BJ (cell line): ENCODE results near the gene CALML6. TPM values are rescaled to one million over a fixed set of nuclear protein-coding genes. Genes with fewer than 3 reads are reported as not detected.
A peak's percentile ranks its signal among the peaks of the same experiment; 100 is the strongest.

ENCODE experiments used
- CTCF ChIA-PET: fragments of 350-600 bp; formaldehyde crosslinking; extraction: SDS; loops from one replicate; lab custom pipeline; 2021; ENCODE audit warnings: antibody characterized with exemption, inconsistent platforms; lab: Yijun Ruan, JAX
- POLR2A ChIA-PET: fragments of 300-600 bp; sonication (Branson Sonifier 250); formaldehyde crosslinking; extraction: SDS; loops from one replicate; lab custom pipeline; 2021; ENCODE audit warnings: antibody characterized with exemption; lab: Charles Lee
- DNase-seq: peaks from one replicate; pipeline ENCODE4 v3.0.0-alpha.2; 2011; ENCODE audit warnings: low read depth
- H3K27me3 ChIP-seq: 2 replicates; pipeline ENCODE4 v1.6.0; 2011; ENCODE audit warnings: low read length; ENCODE audit not compliant: control insufficient read depth, insufficient read depth
- H3K36me3 ChIP-seq: 2 replicates; pipeline ENCODE4 v1.5.1; 2011; ENCODE audit warnings: low read length; ENCODE audit not compliant: control insufficient read depth, insufficient read depth
- H3K4me3 ChIP-seq: 2 replicates; pipeline ENCODE4 v1.5.1; 2011; ENCODE audit warnings: low read depth, mild to moderate bottlenecking, control low read depth, low read length
- polyA plus RNA-seq: library from polyadenylated mRNA; depleted of rRNA; stranded (reverse); fragments of >200 nt; gene quantifications from 2 replicates; pipeline ENCODE4 v1.2.3, GENCODE V29; 2011
- TF ChIP-seq, protein P1 (sequence below): IDR thresholded peaks from 2 replicates; pipeline ENCODE4 v1.5.1; 2011; ENCODE audit warnings: low read depth, mild to moderate bottlenecking, control low read depth, inconsistent platforms, low read length, moderate library complexity; ENCODE audit not compliant: insufficient read depth

Gene CALML6
- polyA plus RNA-seq, 1 experiment, result 0.31 TPM

DNA sequence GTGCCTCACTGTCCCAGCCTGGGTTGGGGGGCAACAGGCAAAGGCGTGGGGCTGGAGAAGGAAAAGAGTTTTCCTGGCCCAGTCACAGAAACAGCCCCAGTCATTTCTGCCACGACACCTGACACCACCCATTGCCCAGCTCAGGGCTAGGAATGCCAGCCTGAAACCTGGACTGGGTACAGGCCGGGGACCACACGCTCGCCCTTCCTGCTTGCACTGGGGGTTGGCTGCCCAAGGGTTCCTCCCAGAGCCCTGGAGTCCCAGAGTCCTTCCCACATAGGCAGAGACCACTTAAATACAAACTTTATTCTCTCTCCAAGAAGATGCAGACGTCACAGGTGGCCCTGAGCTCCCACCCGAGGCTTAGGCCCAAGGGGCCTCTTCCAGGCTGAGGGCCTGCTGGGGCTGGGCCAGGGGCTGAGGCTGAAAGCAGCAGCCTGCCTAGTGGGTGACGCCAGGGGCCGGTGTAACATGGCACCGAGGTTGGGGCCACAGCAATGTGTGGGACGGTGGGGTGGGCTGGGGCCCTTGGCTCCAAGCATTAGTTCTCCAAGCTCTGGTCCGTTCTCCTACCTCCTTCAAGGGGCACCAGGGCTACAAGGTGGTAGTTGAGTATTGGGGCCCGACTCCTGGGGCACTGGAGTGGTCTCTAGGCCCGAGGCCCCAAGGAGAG is 2.4 kb downstream of the CALML6 start:
- no peak for DNase-seq
- ChIA-PET CTCF (interaction anchor here (1.2 kb wide), 1 partner anchor 9 kb away, joined by 4 read pairs; no protein-coding TSS in a partner anchor), POLR2A (no interaction called here)

DNA sequence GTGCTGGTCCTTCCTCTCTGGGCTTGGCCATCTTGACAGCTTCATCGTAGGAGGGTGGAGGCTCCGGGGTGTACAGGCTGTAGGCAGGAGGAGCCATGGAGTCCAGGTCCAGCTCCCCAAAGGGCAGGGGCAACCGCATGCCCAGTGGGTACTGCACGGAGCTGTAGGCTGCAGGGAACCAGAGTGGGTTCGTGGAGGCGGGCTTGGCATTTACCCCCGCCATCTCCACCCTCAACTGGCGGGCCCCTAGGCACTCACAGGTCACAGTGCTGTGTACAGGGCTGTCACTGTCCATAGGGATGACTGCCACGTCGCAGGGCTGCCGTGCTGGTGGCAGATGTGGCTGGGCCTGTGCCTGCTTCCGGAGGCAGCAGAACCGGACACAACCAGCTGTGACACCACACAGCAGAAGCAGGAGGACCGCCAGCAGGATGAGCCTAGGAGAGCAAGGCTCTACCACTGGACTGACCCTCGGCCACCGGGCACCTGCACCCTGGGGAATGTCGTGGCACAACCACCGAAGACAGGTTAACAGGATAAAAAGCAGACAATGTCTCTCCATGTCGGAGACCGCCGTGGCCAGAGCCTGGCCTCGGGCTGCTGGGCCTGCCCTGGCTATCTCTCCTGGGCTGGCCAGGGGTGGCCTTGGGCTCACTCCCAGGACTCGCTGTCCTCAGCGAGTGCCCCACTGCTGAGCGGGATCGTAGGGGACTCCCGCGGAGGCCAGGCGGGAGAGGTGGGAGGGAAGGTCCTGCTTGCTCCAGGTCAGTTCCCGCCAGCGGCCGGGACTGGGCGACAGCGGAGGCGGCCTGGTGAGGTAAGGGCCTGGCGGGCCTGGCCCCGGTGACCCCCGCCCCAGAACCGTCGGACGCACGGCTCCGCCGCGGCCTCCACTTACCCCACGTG is 3.2 kb downstream of the CALML6 start:
- CTCF ChIA-PET, result interaction anchor here (1.2 kb wide), 1 partner anchor 9 kb away, joined by 4 read pairs; no protein-coding TSS in a partner anchor
- Histone ChIP-seq H3K36me3 (no peaks in the 10 kb centered on the region), H3K4me3 (peak overlapping the region; percentile 50), H3K27me3 (0 out of 2 replicates have a peak, but pooled peaks cover 2% of the 10 kb centered on the region)
- POLR2A ChIA-PET, result no interaction called here
- no peak for DNase-seq
- TF ChIP-seq, protein P1, sequence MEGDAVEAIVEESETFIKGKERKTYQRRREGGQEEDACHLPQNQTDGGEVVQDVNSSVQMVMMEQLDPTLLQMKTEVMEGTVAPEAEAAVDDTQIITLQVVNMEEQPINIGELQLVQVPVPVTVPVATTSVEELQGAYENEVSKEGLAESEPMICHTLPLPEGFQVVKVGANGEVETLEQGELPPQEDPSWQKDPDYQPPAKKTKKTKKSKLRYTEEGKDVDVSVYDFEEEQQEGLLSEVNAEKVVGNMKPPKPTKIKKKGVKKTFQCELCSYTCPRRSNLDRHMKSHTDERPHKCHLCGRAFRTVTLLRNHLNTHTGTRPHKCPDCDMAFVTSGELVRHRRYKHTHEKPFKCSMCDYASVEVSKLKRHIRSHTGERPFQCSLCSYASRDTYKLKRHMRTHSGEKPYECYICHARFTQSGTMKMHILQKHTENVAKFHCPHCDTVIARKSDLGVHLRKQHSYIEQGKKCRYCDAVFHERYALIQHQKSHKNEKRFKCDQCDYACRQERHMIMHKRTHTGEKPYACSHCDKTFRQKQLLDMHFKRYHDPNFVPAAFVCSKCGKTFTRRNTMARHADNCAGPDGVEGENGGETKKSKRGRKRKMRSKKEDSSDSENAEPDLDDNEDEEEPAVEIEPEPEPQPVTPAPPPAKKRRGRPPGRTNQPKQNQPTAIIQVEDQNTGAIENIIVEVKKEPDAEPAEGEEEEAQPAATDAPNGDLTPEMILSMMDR, result no peak

More for the DNA sequence above, 2.4 kb downstream of the CALML6 start:
- no peak overlapping the region for H3K4me3 ChIP-seq
- 0 out of 2 replicates have a peak, but pooled peaks cover 2% of the 10 kb centered on the region for H3K27me3 ChIP-seq
- TF ChIP-seq, protein P1, result no peak
- no peaks in the 10 kb centered on the region for H3K36me3 ChIP-seq

DNA sequence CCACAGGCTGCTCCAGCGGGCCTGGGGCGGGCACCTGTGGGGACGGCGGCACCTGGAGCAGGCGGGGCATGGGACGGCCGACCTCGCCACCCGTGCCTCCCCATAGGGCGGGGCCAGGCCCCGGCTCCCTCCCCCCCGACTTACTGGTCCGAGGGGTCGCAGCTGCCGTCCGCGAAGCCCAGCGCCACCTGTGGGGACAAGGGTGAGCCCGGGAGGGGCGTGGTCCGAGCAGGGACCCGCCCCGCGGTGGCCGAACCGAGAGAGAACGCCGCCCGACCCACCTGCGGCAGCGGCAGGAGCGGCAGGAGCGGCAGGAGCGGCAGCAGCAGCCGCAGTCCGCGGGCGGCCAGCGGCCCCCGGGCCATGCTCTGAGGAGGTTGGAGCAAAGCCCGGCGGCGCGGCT is 3.8 kb downstream of the CALML6 start, which contains the start of gene TMEM52:
TSS of gene TMEM52 (minus strand) at position 379 of the 403 bp plus-strand sequence. CDS start at position 365, 14 bp downstream.
- 0 out of 2 replicates have a peak, but pooled peaks cover 2% of the 10 kb centered on the region for H3K27me3 ChIP-seq
- no peak for DNase-seq
- no peaks in the 10 kb centered on the region for H3K36me3 ChIP-seq
- ChIA-PET CTCF (no interaction called here), POLR2A (no interaction called here)
- TF ChIP-seq, protein P1, result no peak
- peak within 1 kb of the TSS; percentile 50 for H3K4me3 ChIP-seq

DNA sequence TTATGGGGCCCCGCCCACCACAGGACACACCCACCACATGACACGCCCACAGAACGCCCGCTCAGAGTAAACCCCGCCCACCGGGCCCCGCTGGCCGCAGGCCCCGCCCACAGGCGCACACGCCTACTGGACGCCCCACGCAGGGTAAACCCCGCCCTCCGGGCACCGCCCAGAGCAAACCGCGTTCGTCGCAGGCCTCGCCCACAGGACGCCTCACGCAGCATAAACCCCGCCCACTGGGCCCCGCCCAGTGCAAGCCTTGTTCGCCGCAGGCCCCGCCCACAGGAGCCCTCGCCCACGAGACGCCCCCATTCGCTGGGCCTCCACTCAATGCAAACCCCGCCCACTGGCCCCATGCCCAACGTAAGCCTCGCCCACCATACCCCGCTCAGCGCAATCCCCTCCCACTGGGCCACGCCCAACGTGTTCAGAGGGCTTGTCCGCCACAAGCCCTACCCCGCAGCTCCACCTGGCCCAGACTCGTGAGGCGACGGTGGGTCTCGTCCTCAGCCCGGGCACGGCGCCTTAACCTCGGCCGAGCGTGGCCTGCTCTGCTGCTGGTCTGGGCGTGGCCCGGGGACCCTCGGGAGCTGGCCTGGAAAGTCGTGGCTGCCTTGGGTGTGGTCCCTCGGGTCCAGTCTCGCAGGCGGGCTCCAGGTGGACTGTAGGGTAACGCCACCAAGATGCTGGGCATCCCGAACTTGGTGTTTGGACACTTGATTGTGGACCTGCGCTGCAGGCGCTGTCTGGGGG is 4.4 kb downstream of the CALML6 start:
- ChIA-PET POLR2A (no interaction called here), CTCF (no interaction called here)
- Histone ChIP-seq H3K4me3 (peak overlapping the region; percentile 50), H3K27me3 (no peaks in the 10 kb centered on the region), H3K36me3 (no peaks in the 10 kb centered on the region)
- peak; percentile 70 for DNase-seq
- TF ChIP-seq, protein P1, result no peak
